Stomach (tissue), 4 donors: ENCODE results near the gene COTL1.

ENCODE experiments used
- EP300 ChIP-seq: sonication (generic); formaldehyde crosslinking; IDR thresholded peaks from one replicate; pipeline ENCODE4 v1.6.1; 2017; ENCODE audit warnings: antibody characterized with exemption
- POLR2AphosphoS5 ChIP-seq, 3 donors: sonication (generic); formaldehyde crosslinking; IDR thresholded peaks; one replicate each; pipeline ENCODE4 v1.6.1; 2016; ENCODE audit warnings: antibody characterized with exemption in 3 of 3
- TF ChIP-seq, protein P1 (sequence below), 7 experiments: fragments of 450-650 bp in 4 of 7; fragments of 200-600 bp in 3 of 7; sonication (generic) in 3 of 7; IDR thresholded peaks; one replicate each; pipeline ENCODE4 v1.5.1; 2016 to 2019; ENCODE audit warnings: antibody characterized with exemption in 7 of 7, control low read depth in 2 of 7, mild to moderate bottlenecking in 1 of 7

GRCh38 chr16:84562174-84562815, 55.6 kb downstream of the COTL1 start:
- TF ChIP-seq, protein P1, sequence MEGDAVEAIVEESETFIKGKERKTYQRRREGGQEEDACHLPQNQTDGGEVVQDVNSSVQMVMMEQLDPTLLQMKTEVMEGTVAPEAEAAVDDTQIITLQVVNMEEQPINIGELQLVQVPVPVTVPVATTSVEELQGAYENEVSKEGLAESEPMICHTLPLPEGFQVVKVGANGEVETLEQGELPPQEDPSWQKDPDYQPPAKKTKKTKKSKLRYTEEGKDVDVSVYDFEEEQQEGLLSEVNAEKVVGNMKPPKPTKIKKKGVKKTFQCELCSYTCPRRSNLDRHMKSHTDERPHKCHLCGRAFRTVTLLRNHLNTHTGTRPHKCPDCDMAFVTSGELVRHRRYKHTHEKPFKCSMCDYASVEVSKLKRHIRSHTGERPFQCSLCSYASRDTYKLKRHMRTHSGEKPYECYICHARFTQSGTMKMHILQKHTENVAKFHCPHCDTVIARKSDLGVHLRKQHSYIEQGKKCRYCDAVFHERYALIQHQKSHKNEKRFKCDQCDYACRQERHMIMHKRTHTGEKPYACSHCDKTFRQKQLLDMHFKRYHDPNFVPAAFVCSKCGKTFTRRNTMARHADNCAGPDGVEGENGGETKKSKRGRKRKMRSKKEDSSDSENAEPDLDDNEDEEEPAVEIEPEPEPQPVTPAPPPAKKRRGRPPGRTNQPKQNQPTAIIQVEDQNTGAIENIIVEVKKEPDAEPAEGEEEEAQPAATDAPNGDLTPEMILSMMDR (IDR thresholded peaks at IDR 0.05): no peak
- TF ChIP-seq POLR2AphosphoS5 (IDR thresholded peaks at IDR 0.05) (no peak), EP300 (no peak)
